Muscle of back (tissue), 11 donors: ENCODE data around the gene IRF2BPL. TPM values are rescaled to one million over a fixed set of nuclear protein-coding genes. Genes with fewer than 3 reads are reported as not detected.
A peak's percentile ranks its signal among the peaks of the same experiment; 100 is the strongest.

Source experiments
- DNase-seq, 3 donors: peaks; one replicate each; pipeline versions ENCODE4 v3.0.0 to v3.0.0-alpha.2; 2013
- polyA plus RNA-seq, 10 donors: library from polyadenylated mRNA; unstranded; fragments of 120-200 nt; gene quantifications; one replicate each; pipeline ENCODE4 v1.2.1, GENCODE V29; 2013; ENCODE audit not compliant: insufficient read length in 10 of 10

The IRF2BPL gene
- polyA plus RNA-seq, 10 donors: 16.9 to 31.0 (median 20.7) TPM

DNA sequence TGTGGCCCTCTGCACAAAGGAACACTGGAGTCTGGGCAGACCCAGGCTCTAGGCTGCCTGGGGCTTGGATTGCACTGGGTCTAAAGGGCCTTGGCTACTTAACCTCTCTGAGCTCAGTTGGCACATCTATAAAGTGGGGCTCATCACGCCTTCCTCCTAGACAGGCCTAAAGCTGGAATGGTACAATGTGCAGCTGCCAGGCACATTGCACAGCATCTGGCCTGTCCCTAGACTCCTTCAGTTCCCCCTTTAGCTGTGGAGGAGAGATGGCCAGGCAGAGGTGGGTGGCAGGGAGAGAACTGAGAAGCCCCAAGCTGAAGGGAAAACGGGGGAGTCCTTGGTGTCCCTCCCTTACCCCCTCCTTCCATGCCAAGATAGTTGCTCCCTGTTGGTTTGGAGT, 10.8 kb downstream of the IRF2BPL start:
- no peak for DNase-seq

DNA sequence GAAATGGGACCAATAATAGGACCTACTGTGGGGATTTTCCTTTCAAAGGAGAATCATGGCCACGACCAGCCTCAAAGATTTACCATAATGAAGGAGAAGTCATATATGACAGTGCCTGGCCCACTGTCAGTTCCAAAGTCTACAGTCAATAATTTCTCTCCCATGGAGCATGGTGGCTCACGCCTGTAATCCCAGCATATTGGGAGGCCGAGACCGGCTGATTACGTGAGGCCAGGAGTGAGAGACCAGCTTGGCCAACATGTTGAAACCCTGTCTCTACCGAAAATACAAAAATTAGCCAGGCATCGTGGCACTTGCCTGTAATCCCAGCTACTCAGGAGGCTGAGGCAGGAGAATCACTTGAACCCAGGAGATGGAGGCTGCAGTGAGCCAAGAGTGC, 13.8 kb downstream of the IRF2BPL start:
- DNase-seq: no peak

GRCh38 chr14:77014004-77014604, 14.4 kb downstream of the IRF2BPL start:
- peak in 1 of 3 donors; percentile 68 for DNase-seq

- no peak for DNase-seq
Observed at GRCh38 chr14:77012193-77012765, 16.2 kb downstream of the IRF2BPL start.

DNA sequence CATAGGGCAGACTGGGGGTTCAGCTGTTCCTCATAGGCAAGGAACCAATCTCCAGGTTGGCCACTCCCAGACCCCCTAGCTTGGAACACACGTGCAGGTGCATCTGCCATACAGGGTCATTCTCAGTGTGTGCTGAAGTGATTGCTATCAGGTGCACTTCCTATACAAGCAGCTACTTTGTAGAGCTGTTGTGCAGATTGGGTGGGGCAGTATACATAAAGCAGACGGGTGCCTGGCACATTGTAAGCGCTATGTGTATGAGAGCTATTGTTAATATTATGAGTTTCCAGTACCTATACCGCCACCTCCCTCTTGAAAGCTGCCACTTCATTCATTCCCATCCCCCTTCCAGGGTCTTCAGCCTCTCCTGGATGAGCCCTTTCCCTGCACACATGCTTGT, 17.3 kb downstream of the IRF2BPL start:
- DNase-seq: no peak

DNA sequence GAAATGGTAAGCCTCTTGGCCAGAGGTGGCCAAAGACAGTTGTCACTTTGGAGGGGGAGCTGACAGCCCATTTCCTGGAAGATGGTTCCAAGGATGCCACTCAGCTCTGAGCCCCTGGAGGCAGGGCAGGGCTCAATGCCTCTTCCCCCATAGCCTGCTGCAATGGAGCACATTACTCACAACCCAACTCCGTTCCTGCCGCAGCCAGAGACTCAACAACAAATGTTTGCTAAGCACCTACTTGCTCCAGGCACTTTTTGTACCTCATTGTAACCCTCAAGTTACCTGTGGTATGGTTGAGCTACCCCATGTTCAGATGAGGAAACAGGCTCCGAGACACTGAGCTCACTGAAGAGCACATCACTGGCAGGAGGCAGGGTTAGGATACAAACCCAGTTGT, 19.5 kb downstream of the IRF2BPL start:
- DNase-seq: no peak

DNA sequence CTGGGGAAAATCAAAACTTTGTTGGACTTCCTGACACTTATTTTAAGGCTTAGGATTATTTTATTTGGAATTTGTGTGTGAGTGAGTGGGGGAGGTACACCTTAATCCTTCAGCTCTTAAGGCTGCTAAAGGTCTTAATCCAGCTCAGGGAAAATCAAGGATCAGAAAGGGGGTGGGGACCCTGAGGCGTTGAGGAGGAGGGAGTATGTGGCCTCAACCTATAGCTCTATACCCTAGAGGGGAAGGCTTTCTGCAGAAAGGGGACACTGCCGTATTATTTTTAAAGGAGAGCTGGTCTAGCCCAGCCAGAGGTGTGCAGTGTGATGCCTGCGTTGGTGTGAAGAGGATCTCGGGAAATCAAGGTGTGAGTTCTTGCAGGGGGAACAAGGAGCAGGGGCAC, 20.0 kb downstream of the IRF2BPL start:
- DNase-seq: no peak

DNA sequence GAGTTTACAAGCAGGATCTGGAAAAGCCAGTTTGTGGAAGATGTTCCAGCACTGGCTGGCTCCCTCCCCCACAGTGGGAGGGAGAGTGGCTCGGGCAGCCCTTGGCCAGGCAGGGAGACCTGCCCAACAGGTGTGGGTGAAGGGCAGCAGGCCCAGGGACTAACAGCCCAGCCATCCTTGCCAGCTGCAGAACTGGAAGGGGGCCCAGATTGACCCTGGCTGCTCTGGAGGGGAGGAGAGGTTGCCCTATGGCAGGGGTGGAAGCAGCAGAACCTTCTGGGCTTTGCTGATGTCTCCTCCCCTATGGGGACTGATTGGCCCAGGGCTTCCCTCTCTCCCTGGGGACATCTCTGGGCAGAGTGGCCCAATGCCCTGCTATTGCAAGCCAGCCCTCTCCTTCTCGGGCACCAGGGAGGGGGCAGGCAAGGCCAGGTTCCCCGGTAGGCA, 20.5 kb downstream of the IRF2BPL start:
- DNase-seq: peak in 1 of 3 donors; percentile 40

GRCh38 chr14:77007183-77007974, 21.1 kb downstream of the IRF2BPL start:
- DNase-seq: peak in 1 of 3 donors; percentile 57

- DNase-seq: peak in 1 of 3 donors; percentile 44
Observed at GRCh38 chr14:77006132-77006531, 22.4 kb downstream of the IRF2BPL start.

GRCh38 chr14:77005559-77005958, 22.9 kb downstream of the IRF2BPL start:
- DNase-seq: no peak

DNA sequence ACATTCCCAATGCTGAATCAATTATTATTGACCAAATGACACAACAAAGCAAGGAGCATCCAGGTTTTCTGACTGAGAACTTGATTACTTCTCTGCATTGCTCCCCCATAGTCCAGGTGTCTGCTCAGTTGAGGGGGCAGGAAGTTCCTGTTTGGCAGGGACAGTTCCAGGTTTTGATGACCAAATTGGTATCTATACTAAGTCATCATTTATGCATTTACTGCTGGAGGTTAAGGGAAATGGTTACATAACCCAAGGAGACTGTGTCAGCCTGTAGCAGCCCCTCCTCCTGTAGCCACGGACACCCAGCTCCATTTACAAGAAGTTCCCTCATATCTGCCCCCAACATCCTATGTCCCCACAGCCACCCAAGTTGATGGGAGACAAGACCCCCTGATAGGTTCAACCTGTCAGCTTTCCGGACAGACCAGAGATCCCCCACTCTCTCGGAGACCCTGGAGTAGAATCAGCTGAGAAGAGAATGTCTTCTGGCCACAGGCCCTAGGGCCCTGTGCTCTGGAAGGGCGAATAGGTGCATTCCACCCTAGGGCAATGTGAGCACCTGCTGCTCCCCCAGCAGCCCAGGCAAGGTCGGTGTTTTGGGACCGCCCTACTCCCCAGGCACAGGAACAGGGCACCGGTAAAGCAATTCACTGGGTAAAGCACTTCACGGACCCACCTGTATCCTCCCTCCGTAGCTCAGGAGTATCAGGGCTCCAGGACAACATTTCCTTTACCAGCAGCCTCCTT, 23.6 kb downstream of the IRF2BPL start:
- DNase-seq: no peak

- DNase-seq: no peak
Observed at GRCh38 chr14:77003960-77004710, 24.4 kb downstream of the IRF2BPL start.

DNA sequence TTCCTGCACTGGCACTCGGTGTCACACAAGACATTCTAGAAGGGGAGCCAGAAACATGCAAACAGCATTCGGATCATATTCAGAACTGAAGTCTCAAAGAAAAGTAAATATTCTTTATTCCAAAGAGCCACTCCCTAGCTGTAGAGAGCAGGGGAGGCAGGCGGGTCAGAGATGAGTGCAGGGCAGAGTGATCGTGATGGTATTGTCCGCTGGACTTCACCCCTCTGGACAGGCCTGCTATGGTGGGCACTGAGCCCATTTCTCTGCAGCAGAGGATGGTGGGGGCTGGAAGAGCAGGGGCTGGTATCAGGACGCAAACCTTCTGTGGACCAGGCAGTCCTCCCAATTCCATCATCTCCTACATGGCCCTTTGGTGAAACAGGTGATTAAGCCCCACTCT, 25.6 kb downstream of the IRF2BPL start:
- no peak for DNase-seq

DNA sequence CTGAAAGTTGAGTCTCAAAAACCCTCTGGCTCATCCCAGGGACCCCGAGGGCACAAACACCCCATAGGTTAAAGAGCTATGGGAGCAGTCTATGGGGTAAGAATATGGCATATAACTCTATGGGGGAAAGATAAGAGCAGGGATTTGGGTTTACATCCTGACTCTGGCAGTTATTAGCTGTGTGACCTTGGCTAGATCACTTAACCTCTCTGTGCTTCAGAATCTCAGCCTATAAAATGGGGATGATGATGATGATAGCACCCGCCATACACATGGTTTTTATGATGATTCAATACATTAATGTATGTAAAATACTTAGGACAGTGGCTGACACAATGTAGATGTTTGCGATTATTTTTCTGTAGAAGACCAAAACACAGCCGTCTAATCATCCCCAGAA, 26.2 kb downstream of the IRF2BPL start:
- DNase-seq: no peak

- DNase-seq: peak; percentile 64 to 90 (median 67)
Observed at GRCh38 chr14:77000340-77001270, 27.9 kb downstream of the IRF2BPL start.

DNA sequence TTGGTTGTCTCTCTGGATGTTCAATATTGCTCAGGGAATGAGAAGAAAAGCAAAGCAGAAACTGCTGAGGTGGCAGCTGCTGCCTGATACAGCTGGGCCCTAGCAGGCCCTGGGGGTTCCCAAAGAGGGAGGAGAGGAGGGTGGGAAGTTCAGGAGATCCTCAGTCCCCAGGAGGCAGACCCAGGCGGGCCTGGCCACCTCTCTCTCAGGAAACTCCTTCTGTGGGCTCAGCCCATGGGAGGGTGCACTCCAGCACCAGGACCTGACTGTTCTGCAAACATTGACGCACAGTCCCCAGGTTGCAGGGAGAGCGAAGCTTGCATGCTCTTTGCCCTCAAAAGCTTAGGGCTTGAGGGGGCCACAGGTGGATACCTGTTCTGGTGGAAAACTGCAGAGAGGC, 29.6 kb downstream of the IRF2BPL start:
- no peak for DNase-seq

DNA sequence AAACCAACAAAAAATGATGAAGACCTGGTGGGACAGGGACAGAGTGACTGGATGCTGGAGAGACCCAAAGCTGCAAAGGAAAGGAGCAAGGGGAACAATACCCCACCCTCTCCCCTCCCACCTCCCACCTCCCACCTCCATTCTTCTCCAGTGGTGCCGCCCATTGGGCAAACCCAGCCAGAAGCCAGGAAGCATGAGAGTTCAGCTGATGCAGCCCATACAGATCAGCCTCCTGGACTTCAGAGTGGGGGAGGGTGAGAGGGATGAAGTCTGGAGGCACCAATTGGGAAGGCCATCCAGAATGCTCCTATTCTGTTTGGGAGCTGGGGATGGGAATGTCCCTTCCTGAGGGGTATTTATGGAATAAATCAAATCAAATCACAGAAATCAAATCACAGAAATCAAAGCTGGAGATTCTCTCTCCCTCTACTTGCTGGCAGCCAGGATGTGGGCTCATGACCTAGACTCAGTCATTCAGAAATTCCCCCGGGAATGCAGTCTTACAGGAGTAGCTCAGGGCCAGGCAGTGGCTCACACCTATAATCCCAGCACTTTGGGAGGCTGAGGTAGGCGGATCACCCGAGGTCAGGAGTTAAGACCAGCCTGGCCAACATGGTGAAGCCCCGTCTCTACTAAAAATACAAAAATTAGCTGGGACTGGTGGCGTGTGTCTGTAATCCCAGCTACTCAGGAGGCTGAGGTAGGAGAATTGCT, 31.1 kb downstream of the IRF2BPL start:
- no peak for DNase-seq

DNA sequence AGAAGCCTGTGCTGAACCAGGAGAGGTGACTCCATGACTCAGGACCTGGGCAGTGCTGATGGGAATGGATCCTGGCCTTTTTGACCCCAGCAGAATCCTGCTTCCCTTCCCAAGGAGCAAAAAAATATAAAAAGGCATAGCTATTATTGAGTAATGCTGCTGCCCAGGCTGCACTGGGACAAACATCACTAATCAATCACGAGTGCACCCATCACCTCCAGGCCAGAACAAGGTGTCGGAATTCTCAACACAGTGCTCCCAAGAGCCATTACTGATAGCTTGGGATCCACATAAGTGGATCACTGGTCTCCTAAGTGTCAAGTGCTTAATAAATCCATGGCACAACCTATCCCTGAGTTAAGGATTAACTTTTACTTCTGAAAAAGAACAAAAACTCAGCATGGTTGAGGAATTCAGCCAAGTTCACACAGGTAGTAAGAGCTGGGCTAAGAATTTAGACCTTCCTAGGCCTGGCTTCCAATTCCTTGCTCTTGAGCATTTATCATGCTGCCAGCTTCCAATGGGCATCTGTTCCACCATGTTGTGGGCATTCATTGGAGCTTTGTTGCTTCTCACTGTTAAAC, 31.9 kb downstream of the IRF2BPL start:
- DNase-seq: no peak
